ENCODE measurements around the gene ATR. TPM values are rescaled to one million over a fixed set of nuclear protein-coding genes. Genes with fewer than 3 reads are reported as not detected.

The ATR gene
- total RNA-seq, 3 donors from 2014 or later: 25.6 to 63.7 (median 39.0) TPM

GRCh38 chr3:142622405-142622804, 43.9 kb upstream of the ATR start:
- DNase-seq (ENCODE audit: low spot score in 2 of 2): no peak
- Histone ChIP-seq H3K36me3 (no peaks in the 10 kb centered on the region), H3K4me1 (no peaks in the 10 kb centered on the region), H3K27ac (no peak overlapping the region), H3K9me3 (no peaks in the 10 kb centered on the region), H3K27me3 (no peaks in the 10 kb centered on the region), H3K4me3 (no peak overlapping the region)
- intact Hi-C loops (cut with DNase I; ENCODE audit: low total_unique reads): no loop called here
- TF ChIP-seq POLR2A (IDR thresholded peaks at IDR 0.05) (no peak), POLR2AphosphoS5 (IDR thresholded peaks at IDR 0.05) (no peak)
- TF ChIP-seq, protein P1, sequence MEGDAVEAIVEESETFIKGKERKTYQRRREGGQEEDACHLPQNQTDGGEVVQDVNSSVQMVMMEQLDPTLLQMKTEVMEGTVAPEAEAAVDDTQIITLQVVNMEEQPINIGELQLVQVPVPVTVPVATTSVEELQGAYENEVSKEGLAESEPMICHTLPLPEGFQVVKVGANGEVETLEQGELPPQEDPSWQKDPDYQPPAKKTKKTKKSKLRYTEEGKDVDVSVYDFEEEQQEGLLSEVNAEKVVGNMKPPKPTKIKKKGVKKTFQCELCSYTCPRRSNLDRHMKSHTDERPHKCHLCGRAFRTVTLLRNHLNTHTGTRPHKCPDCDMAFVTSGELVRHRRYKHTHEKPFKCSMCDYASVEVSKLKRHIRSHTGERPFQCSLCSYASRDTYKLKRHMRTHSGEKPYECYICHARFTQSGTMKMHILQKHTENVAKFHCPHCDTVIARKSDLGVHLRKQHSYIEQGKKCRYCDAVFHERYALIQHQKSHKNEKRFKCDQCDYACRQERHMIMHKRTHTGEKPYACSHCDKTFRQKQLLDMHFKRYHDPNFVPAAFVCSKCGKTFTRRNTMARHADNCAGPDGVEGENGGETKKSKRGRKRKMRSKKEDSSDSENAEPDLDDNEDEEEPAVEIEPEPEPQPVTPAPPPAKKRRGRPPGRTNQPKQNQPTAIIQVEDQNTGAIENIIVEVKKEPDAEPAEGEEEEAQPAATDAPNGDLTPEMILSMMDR (IDR thresholded peaks at IDR 0.05): no peak

DNA sequence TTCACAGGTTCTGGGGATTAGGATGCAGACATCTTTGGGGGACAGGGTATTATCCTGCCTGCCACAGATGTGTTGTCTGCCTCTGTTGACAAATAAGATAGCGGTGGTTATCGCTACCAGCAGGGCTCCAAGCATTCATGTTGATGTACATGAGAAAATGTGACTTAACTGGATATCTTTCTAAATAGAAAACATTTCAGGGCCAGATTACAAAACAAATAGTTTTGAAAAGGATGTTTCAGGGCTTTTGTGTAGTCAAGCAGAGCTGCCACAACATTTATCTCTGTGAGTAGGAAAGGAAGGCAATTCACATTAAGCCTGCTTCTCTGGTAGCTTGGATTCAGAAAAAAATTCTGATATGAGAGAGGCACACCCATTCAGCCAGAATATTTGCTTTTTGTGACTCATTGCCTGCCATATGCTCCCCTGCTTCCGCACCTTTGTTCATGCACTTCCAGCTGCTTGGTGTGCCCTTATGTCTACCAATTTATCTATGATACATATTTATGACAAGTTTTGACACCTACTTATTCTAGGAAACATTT, 40.5 kb upstream of the ATR start:
- Histone ChIP-seq H3K36me3 (no peaks in the 10 kb centered on the region), H3K9me3 (no peaks in the 10 kb centered on the region), H3K4me1 (no peaks in the 10 kb centered on the region), H3K4me3 (no peak overlapping the region), H3K27me3 (no peaks in the 10 kb centered on the region), H3K27ac (no peak overlapping the region)
- DNase-seq (ENCODE audit: low spot score in 2 of 2): no peak
- intact Hi-C loops (cut with DNase I; ENCODE audit: low total_unique reads): no loop called here
- TF ChIP-seq POLR2AphosphoS5 (IDR thresholded peaks at IDR 0.05) (no peak), POLR2A (IDR thresholded peaks at IDR 0.05) (no peak)
- TF ChIP-seq, protein P1 (IDR thresholded peaks at IDR 0.05): no peak

DNA sequence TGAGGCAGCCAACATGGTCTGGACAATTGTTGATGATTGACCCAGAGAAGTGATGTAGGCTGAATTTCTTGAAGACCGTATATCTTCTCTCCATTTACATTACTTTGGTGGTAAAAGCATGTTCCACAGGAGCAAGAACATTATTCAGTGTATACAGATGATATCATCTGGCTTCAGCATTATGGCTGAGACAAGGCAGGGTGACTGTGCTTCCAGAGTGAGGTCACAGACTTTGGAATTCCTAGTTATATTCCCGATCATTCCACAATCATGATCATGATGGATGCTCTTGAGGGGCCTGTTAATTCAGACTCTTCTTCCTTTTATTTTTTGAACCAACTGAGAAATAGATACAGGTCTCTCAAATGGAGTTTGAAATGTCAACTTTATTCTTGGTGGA, 36.6 kb upstream of the ATR start:
- TF ChIP-seq, protein P1 (IDR thresholded peaks at IDR 0.05): no peak
- TF ChIP-seq POLR2A (IDR thresholded peaks at IDR 0.05) (no peak), POLR2AphosphoS5 (IDR thresholded peaks at IDR 0.05) (no peak)
- DNase-seq (ENCODE audit: low spot score in 2 of 2): no peak
- H3K4me1 ChIP-seq: no peaks in the 10 kb centered on the region
- H3K36me3 ChIP-seq: no peaks in the 10 kb centered on the region
- H3K27me3 ChIP-seq: no peaks in the 10 kb centered on the region
- H3K4me3 ChIP-seq: no peak overlapping the region
- intact Hi-C loops (cut with DNase I; ENCODE audit: low total_unique reads): no loop called here
- H3K9me3 ChIP-seq: no peaks in the 10 kb centered on the region
- no peak overlapping the region for H3K27ac ChIP-seq

GRCh38 chr3:142614059-142614626, 35.6 kb upstream of the ATR start:
- H3K27ac ChIP-seq: no peak overlapping the region
- intact Hi-C loops (cut with DNase I; ENCODE audit: low total_unique reads): no loop called here
- H3K4me1 ChIP-seq: no peaks in the 10 kb centered on the region
- H3K27me3 ChIP-seq: no peaks in the 10 kb centered on the region
- TF ChIP-seq, protein P1 (IDR thresholded peaks at IDR 0.05): no peak
- no peak for TF ChIP-seq POLR2AphosphoS5 (IDR thresholded peaks at IDR 0.05)
- H3K9me3 ChIP-seq: no peaks in the 10 kb centered on the region
- H3K36me3 ChIP-seq: no peaks in the 10 kb centered on the region
- H3K4me3 ChIP-seq: no peak overlapping the region
- no peak for DNase-seq (ENCODE audit: low spot score in 2 of 2)

DNA sequence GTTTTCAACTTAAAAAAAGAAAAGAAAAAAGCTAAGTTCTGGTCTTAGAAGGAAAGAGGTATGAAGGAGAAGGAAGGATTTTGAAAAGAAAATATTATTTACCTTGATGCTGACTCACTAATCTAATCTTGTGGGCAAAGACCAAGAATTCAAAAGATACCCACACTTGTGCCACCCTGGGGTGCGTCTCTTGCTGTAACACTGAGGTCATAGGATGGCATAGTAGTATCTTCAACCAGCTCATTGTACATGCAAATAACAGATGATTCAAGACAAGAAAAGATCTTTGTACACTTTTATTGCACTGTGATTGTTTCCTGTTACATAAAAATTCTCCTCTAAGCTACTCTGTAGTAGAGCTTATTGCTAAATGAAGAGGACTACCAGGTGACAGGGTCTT, 35.0 kb upstream of the ATR start:
- H3K9me3 ChIP-seq: no peaks in the 10 kb centered on the region
- no peak overlapping the region for H3K4me3 ChIP-seq
- H3K4me1 ChIP-seq: no peaks in the 10 kb centered on the region
- DNase-seq (ENCODE audit: low spot score in 2 of 2): no peak
- intact Hi-C loops (cut with DNase I; ENCODE audit: low total_unique reads): no loop called here
- no peaks in the 10 kb centered on the region for H3K27me3 ChIP-seq
- no peak overlapping the region for H3K27ac ChIP-seq
- no peak for TF ChIP-seq POLR2A (IDR thresholded peaks at IDR 0.05)
- H3K36me3 ChIP-seq: no peaks in the 10 kb centered on the region

Measured in breast epithelium (tissue), 4 donors.